Bronchial epithelial cell (primary cell): ENCODE data around the gene TBC1D22A. TPM values are rescaled to one million over a fixed set of nuclear protein-coding genes. Genes with fewer than 3 reads are reported as not detected.

Experiments used
- DNase-seq: peaks from one replicate; pipeline ENCODE4 v3.0.0-alpha.2; 2010; ENCODE audit warnings: low read depth
- FAIRE-seq: peaks from 2 replicates; lab custom pipeline; 2011; peaks lifted over from hg19 to GRCh38; lab: Jason Lieb, UNC
- H3K27me3 ChIP-seq: 2 replicates; pipeline ENCODE4 v1.5.1; 2011; ENCODE audit warnings: low read length; ENCODE audit not compliant: control insufficient read depth, insufficient read depth
- H3K36me3 ChIP-seq: 2 replicates; pipeline ENCODE4 v1.5.1; 2011; ENCODE audit warnings: low read length; ENCODE audit not compliant: control insufficient read depth, insufficient read depth
- H3K4me3 ChIP-seq: 2 replicates; pipeline ENCODE4 v1.5.1; 2011; ENCODE audit warnings: mild to moderate bottlenecking, low read depth, low read length, control low read depth
- CTCF ChIP-seq: IDR thresholded peaks from 2 replicates; pipeline ENCODE4 v1.5.1; 2011; ENCODE audit warnings: mild to moderate bottlenecking, moderate library complexity, low read length, control low read depth, inconsistent platforms; ENCODE audit not compliant: insufficient read depth, severe bottlenecking
- total RNA-seq: library from RNA; depleted of rRNA; stranded (reverse); fragments of >200 nt; gene quantifications from 2 replicates; pipeline ENCODE4 v1.2.1, GENCODE V29; 2014

Gene TBC1D22A
- total RNA-seq, 1 donor from 2014 or later = 10.0 TPM

- no peak overlapping the region for H3K4me3 ChIP-seq
- DNase-seq = no peak
- no peak for FAIRE-seq
- no peaks in the 10 kb centered on the region for H3K36me3 ChIP-seq
- H3K27me3 ChIP-seq = no peaks in the 10 kb centered on the region
- no peak for TF ChIP-seq CTCF
Observed at GRCh38 chr22:46934172-46934745, 171.8 kb downstream of the TBC1D22A start.

- no peaks in the 10 kb centered on the region for H3K27me3 ChIP-seq
- DNase-seq (peak; percentile 97), FAIRE-seq (peak; percentile 60)
- H3K36me3 ChIP-seq = no peaks in the 10 kb centered on the region
- no peak for TF ChIP-seq CTCF
- H3K4me3 ChIP-seq = no peak overlapping the region
Observed at GRCh38 chr22:46934746-46935491, 172.5 kb downstream of the TBC1D22A start.

GRCh38 chr22:46935506-46936377, 173.3 kb downstream of the TBC1D22A start:
- DNase-seq = no peak
- no peak overlapping the region for H3K4me3 ChIP-seq
- H3K36me3 ChIP-seq = no peaks in the 10 kb centered on the region
- TF ChIP-seq CTCF = no peak
- FAIRE-seq = peak; percentile 91
- H3K27me3 ChIP-seq = no peaks in the 10 kb centered on the region

GRCh38 chr22:46936378-46936903, 174.0 kb downstream of the TBC1D22A start:
- DNase-seq (no peak), FAIRE-seq (no peak)
- no peaks in the 10 kb centered on the region for H3K27me3 ChIP-seq
- no peaks in the 10 kb centered on the region for H3K36me3 ChIP-seq
- TF ChIP-seq CTCF = no peak
- H3K4me3 ChIP-seq = no peak overlapping the region

GRCh38 chr22:46937185-46937584, 174.7 kb downstream of the TBC1D22A start:
- no peak for TF ChIP-seq CTCF
- DNase-seq = no peak
- H3K36me3 ChIP-seq = no peaks in the 10 kb centered on the region
- FAIRE-seq = no peak
- H3K4me3 ChIP-seq = no peak overlapping the region
- no peaks in the 10 kb centered on the region for H3K27me3 ChIP-seq
